Islet of Langerhans (tissue), 1 donor: ENCODE results near the gene SEPSECS.
A peak's percentile ranks its signal among the peaks of the same experiment; 100 is the strongest.

Experiments used
- FAIRE-seq: peaks from one replicate; lab custom pipeline; 2011; peaks lifted over from hg19 to GRCh38; lab: Jason Lieb, UNC

SEPSECS gene

DNA sequence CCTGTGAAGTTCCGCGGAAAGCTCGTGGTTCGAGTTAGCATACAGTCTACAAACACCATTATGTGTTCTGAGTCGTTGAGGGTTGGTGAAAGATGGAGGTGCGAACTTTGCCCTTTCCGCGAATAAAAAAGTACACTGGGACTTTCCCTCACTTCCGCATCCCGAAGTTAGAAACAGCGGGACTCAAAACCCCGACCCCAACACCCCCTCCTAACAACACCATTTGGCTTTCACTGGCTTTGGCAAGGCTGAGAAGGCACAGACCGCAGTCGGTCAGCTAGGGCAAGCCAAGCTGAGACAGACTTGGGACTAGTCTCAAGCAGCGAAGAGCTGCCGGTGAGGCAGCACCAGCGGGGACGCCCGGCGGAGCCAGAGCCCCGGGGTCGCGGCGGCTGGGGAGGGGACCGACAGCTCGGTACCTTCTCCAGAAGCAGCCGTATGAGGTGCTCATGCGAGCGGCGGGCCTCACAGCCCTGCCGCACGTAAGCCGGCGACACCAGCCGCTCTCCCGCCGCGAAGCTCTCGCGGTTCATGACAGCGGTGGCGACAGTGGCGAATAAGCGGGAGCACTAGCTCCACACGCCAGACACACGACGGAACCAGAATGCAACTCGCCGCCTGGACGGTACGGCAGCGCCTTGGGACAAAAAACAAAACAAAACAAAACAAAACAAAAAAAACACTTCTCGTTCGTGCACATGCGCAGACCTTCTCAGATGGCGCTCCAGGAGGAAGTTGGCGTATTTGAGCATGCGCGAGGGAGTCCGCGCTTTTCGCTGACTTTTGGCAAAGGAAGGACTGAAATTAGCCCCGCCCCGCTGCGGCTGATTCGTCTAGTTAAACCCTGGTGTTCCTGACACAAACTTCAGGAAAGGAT, at the start of gene SEPSECS:
TSS of gene SEPSECS (minus strand) at position 613 of the 877 bp plus-strand sequence. CDS start at position 533, 80 bp downstream.
- peak; percentile 90 for FAIRE-seq

DNA sequence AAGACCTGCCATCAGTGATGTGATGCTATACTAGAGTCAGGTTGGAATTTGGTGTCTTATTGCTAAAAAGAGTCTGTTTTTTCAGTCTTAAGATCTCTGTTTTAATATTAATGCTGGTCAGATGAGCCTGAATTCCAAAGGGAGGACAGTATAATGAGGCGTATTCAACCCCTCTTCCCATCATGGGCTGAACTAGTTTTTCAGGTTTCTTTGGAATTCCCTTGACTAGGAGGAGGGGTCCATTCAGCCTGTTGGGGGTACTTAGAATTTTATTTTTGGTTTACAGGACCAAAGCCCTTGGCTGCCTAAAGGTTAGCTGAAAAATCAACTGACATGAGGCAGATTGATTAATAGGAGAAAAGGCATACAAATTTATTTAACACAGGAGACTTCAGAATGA, 49.5 kb upstream of the SEPSECS start:
- FAIRE-seq, result no peak

DNA sequence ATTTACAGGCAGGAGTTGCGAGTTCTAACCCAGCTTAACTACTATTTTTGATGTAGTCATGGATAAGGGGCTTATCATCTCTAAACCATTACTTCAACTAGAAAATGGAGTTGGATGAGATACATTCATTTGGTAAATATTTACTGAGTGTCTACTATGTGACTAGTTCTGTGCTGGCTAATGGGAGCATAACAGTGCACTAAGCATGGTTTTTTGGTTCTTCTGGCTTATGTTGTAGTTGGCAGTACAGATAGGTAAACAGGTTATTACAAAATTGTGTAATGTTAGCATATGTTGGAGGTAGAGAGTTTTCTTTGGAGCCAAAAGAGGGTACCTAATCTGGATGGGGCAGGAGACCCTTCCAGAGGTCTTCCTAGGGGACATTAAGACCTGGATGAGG, 47.7 kb upstream of the SEPSECS start:
- FAIRE-seq, result no peak

DNA sequence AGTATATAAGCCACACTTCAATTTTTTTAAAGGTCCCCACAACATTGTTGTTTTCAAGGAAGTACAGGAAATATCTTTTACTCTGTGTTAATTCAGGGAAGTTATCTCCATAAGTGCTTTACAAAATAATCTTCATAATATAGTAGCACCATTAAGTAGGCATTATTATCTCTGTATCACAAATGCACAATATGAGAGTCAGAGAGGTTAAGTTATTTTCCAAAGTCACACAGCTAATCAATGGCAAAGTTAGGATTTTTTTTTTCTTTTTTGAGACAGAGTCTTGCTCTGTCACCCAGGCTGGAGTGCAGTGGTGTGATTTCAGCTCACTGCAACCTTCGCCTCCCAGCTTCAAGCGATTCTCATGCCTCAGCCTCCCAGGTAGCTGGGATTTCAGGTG, 38.5 kb upstream of the SEPSECS start:
- FAIRE-seq, result no peak

DNA sequence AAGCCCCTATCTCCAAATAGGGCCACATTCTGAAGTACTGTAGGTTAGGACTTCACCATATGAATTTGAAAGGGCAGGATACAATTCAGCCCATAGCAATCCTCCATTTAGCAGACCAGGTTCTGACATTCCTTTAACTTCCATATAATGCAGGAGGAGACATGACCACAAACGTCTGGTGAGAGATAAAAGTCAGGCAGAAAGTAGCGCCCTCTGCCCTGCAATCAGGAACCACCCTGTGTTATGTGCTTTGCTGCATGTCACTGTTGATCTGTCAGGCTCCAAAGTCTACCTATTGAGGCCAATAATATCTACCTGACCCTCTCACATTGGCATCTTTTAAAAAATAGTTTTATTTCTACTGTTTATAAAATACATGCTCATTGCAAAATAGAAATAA, 30.2 kb upstream of the SEPSECS start:
- FAIRE-seq, result no peak

DNA sequence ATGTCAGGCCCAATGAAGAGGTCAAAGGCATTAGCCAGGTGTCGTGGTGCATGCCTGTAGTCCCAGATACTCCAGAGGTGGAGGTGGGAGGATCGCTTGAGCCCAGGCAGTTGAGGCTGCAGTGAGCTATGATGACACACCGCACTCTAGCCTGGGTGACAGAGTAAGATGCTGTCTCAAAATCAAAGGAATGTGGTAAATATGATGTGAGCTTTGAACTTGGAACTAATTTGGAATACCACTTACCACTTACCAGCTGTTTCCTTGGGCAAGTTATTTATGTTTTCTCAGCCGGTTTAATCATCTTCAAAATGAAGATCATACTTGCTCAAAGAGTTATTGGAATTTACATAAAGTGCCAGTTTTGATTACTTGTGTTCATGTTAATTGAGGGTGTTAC, 23.8 kb upstream of the SEPSECS start:
- no peak for FAIRE-seq

DNA sequence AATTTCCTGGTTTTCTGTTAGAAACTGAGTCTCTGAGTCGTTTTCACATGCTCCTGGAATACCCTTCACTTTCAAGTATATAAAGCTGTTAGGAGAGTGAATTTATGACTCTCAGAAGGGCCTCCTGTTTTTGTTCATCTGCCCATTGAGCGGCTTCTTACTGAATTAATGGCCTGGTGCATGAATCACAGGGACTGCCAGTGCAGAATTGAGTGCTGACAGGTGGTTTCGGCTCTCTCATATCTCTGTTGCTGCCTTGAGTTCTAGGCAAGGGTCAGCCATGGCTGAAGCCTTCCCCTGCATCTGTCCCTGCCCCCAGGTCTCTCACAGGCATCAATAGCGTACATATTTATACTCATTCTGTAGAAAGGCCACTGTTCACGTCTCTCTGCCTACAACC, 22.7 kb upstream of the SEPSECS start:
- FAIRE-seq, result no peak

DNA sequence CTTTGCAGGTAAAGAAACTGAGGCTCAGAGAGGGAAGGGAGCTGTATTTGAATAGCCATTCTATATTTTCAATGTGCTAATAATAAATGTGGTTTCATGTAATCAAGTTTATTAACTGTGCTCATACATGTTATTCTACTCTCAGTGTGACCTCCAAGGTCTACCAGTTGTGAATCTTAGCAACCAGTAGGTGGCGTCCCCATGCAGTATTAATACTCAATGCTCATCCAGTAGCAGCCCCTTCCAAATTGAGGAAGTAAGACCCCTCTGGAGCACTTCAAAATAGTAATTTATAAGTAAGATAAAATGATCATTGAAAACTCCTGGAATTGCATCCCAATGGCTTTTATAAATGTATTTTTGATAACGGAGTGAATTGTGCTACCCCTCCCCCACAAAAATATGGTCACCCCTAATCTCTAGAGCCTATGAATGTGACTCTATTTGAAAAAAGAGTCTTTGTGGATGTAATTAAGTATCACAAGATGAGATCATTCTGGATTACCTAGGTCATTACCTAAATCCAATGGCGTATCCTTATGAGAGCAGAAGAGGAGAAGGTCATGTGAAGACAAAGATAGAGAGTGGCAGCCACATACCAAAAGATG, 20.4 kb upstream of the SEPSECS start:
- FAIRE-seq, result no peak

DNA sequence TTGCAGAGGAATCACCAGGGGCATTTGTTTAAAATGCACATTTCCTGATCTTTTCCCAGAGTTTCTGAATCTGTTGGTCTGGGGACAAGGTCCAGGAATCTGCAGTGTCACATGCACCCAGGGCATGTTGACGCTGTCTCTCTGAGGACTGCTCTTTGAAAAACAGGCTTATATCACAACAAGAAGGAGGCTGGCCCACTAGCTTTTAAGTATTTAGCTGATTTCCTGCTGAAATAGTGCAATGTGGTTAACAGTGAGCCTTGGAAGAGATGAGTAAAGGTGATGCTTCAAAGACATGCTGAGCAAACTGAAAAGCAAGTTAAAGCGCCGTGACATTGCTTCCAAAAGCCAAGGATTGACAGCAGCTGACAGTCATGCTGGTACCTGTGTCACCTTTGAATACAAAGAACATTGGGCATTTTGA, 18.6 kb upstream of the SEPSECS start:
- FAIRE-seq, result no peak

DNA sequence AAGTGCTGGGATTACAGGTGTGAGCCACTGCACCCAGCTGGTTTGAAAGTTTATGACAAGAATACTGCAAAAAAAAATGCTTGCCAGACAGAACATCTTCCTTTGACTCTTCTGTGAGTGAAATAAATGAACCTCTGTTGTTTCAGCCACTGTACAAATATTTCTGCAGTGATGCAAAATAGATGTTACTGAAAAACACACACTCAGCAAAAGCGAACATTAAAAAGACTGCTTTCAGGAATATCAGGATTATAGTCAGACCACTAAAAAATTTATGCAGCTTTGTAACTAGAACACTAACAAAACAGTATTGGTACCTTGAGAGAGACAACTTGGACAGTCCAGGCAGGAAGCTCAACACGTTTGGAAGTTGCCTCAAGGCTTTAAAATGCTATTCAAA, 16.9 kb upstream of the SEPSECS start:
- no peak for FAIRE-seq

DNA sequence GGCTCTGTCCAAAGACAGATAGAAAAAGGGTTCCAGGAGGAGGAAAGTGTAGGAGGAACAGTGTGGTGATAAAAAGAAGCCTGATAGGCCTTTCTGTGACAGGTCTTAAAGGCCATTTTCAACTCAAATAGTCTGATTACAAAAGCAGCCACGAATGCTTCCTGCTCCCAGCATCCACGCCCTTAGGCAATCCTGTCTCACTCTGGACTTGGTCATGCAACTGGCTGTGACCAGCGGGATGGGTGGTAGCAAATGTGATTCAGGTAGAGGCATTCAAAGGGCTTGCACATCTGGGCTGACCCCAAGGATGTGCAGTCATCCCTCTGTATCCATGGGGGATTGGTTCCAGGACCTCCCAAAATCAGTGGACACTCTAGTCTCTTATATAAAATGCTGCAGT, 14.4 kb upstream of the SEPSECS start:
- FAIRE-seq, result no peak

DNA sequence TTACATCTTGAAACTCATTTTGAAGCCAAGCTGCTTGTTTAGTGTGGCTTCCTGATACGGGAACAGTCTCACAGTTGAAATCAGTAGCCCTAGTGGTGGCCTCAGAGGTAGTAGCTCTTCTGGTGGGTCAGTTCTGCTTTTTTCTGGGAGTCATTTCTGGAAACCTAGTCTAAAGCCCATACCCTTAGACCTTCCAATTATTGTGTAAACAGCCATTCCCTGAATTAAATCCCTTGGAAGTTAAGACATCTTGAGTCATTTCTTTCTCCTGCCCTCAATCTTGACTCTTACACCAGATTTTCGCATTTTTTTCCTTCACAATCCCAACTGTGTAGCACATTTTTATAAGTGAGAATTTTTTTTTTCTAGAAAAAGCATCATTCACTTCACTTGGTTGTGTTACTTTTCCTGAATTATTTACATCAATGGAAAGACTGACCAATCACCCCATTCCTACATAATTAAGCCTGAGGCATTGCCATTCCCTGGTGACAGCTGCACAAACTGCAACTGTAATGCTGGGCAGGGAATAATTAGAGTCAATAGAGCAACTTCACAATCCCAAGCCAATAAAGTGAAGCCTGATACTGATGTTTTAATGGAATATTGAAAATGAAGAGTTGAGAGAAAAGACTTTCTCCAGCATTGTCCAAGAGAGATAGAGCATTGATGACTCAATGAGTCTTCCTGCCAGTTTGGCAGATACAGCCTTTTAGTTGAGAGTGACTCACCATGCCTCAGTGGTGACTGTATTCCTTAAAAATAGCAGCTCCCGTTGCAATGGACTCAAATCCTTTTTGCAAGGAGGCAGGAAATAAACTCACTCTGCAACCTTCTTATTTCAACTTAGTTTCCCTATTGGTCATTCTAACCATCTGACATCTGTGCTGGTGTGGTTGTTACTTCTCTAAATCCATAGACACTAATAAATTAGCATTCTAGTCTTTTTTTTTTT, 13.0 kb upstream of the SEPSECS start:
- FAIRE-seq, result no peak

DNA sequence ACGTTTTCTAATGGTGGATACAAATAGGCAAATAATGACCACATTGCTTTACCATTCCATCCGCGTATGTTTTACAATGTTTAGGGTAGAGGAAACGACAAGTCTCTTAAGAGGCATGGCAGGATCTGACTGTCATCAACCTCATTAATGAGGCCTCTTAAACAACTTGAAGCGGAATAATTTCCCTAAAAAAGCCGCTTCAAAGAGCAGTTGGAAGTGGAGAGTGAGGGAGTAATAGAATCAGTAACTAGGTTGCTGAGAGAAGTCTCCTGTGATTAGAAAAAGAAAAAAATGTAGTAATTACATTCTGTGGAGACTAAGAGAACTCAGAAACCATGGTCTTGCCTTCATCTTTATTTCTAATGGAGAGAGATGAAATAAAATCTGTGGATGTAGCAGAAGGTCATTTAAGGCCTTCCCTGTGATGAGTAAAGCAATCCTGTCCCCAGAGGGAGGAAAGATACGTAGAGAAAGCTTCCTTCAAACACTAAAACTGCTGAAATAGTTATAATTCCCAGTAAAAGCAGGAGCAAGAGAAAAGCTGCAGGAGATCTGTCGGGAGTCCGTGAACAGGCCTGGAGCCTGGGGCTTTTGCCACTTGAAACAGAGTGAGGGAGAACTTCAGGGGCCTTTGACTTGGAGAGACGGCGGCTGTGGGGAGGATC, 11.1 kb upstream of the SEPSECS start:
- no peak for FAIRE-seq

DNA sequence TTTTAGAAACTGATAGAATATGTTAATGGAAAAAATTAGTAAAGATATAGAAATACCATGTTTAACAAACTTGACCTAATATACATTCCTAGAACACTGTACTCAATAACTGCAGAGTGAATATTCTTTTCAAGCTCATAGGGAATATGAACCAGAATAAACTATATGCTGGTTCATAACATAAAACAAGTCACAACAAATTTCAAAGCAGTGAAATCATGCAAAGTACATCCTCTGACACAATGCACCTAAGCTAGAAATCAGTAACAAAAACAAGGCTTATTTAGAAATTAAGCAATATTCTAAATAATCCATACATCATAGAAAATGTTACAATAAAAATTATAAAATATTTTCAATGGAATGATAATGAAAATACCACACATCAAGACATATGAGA, 9.2 kb upstream of the SEPSECS start:
- FAIRE-seq, result peak; percentile 81

DNA sequence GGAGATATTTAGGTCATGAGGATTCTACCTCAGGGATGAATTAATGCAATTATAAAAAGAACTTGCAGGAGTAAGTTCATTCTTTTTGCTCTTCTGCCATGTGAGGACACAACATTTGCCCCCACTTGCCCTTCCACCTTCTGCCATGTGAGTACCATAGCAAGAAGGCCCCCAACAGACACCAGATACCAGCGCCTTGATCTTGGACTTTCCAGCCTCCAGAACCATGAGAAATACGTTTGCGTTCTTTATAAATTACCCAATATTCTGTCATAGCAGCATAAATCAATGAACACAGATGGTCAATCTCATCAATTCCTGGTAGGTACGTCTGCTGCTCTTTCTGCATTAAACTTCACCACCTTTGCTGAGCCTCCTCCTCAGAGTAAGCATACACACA, 5.7 kb upstream of the SEPSECS start:
- FAIRE-seq, result no peak

DNA sequence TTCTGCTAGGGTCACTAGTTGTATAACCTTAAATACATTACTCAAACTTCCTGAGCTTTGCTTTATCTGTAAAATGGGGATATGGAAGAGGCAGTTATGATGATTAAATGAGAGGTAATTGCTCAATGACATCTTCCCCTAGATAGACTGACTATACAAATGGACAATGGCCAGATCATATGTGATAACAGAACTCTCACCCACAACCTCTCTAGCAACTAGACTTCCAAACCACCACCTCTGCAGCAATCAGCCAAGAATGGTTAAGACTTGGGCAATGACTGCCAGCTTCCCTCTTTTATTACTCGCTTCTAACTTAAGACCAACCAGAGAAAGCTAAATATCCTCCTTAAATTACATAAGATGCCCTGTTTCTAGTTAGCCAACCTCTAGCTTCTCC, 2.9 kb upstream of the SEPSECS start:
- FAIRE-seq, result no peak

DNA sequence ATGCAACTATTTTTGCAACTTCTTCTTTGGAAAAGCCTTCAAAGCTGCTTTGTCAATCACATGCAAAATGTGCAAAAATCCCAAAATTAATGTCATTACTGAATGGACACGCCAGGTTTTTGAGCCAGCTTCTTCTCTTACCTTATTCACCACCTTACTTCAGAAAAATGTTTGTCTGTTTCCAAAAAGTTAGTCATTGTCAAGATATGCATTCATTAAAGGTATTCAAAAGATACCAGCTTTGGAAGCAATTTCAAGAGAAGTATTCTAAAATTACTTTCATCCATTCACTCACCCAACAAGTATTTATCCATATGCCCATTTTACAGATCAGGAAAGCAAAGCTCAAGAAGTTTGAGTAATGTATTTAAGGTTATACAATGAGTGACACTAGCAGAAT, 2.3 kb upstream of the SEPSECS start:
- FAIRE-seq, result no peak

DNA sequence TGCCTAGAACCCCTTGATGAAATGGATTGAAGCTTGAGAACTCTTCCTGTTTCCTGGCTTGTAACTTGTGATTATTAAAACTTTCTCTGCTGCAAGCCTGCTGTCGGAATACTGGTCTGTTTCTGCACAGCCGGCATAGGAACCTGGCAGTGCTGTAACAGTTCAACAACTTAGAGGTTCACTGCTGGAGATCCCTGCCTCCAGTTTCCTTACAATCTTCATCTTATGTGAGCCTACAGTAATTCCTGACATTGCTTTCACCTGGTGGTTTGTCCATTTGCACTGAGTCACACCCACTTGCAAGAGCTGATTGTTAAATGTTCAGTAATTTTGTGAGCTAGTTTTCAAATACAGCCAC, 1.3 kb upstream of the SEPSECS start:
- no peak for FAIRE-seq

DNA sequence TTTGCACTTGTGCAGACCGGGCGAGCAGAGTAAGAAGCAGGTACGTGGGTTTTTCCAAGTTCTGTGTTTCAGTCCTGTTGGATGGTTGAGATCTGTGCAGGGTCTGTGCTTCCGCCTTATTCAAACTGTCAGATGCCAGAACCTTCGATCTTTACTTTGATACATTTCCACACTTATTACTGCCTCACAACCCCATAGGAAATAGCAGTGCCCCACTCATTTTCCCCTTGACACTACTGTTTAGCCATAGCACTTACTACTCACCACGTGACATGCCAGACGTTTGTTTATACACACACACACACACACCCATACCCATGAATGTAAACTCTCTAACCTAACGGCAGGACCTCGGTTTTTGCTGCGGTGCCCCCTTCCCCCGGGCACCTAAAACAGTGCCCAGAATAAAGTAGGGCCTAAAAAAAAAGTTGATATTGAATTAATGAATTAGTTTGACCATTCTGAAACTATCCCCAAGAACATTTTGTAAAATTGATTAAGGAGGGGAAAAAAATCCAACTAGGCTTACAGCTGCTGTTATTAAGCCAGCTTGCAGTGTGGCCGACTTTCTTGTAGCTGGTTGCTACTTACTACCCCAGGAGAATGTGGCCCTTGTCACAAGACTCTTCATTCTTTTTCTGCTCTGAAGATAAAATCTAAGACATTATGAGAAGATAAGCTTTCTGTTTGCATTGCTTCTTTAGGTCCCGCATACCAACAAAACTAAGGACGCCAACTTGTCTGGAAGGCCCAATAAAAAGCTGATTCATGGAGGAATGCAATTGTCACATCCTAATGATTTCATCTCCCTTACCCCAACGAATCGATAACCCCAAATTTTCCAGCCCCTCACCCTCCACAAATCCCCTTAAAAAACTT, 704 bp upstream of the SEPSECS start:
- no peak for FAIRE-seq

DNA sequence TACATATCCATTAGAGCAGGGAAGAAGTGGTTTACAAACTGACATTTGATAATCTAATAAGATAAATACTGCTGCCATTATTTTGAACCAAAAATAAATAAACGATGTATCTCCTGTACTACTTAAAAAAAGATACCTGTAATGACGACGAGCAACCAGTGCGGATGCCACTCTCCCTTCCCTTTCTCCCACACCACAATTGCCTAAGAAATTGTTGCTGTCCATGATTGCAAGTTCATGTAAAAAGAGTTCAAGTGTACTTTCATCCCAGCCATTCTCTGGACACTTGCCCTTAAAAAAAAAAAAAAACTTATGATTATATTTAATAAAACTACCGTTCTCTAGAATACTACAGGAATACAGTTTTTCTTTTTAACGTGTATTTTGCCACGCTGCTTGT, 1.4 kb downstream of the SEPSECS start:
- no peak for FAIRE-seq

DNA sequence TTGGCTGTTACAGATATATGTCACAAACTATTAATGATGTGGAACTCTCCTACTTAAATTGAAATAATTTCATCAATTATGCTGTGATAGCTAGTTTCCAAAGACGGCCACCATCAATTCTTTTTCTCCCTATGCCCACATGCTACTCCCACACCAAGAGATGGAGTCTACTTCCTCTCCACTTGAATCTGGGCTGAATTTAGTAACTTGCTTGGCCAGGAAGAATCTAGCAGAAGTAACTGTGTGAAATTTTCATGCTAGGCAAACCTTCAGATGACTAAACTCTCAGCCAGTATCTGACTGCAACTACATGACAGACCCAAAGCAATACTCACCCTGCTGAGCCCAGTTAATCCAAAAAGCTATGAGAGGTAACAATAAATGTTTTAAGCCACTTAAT, 3.2 kb downstream of the SEPSECS start:
- FAIRE-seq, result no peak
